Ishikawa (cell line): ENCODE measurements around the gene SF1.

Experiments
- CEBPB ChIP-seq: IDR thresholded peaks from 2 replicates; pipeline ENCODE4 v1.6.1; 2012
- CREB1 ChIP-seq: IDR thresholded peaks from 2 replicates; pipeline ENCODE4 v1.6.1; 2012; ENCODE audit warnings: low read depth
- EGR1 ChIP-seq: IDR thresholded peaks from 2 replicates; pipeline ENCODE4 v1.6.1; 2012
- EP300 ChIP-seq: IDR thresholded peaks from 2 replicates; pipeline ENCODE4 v1.6.1; 2012; ENCODE audit warnings: borderline replicate concordance
- FOXM1 ChIP-seq: IDR thresholded peaks from 2 replicates; pipeline ENCODE4 v1.6.1; 2012; ENCODE audit warnings: low read depth, borderline replicate concordance
- MAX ChIP-seq: IDR thresholded peaks from 2 replicates; pipeline ENCODE4 v1.6.1; 2012
- NFIC ChIP-seq: IDR thresholded peaks from 2 replicates; pipeline ENCODE4 v1.6.1; 2012
- RAD21 ChIP-seq: IDR thresholded peaks from 2 replicates; pipeline ENCODE4 v1.6.1; 2012; ENCODE audit warnings: low read depth
- REST ChIP-seq: IDR thresholded peaks from 2 replicates; pipeline ENCODE4 v1.6.1; 2012; ENCODE audit warnings: low read depth, mild to moderate bottlenecking
- TAF1 ChIP-seq: IDR thresholded peaks from 2 replicates; pipeline ENCODE4 v1.6.1; 2012; ENCODE audit warnings: low read depth, mild to moderate bottlenecking
- TCF12 ChIP-seq: IDR thresholded peaks from 2 replicates; pipeline ENCODE4 v1.6.1; 2012; ENCODE audit warnings: low read depth
- TEAD4 ChIP-seq: IDR thresholded peaks from 2 replicates; pipeline ENCODE4 v1.6.1; 2012
- YY1 ChIP-seq: IDR thresholded peaks from 2 replicates; pipeline ENCODE4 v1.6.1; 2012; ENCODE audit warnings: low read depth
- ZBTB7A ChIP-seq: IDR thresholded peaks from 2 replicates; pipeline ENCODE4 v1.6.1; 2012; ENCODE audit warnings: low read depth
- TF ChIP-seq, protein P1 (sequence below): IDR thresholded peaks from 2 replicates; pipeline ENCODE4 v1.6.1; 2012

The SF1 gene, protein sequence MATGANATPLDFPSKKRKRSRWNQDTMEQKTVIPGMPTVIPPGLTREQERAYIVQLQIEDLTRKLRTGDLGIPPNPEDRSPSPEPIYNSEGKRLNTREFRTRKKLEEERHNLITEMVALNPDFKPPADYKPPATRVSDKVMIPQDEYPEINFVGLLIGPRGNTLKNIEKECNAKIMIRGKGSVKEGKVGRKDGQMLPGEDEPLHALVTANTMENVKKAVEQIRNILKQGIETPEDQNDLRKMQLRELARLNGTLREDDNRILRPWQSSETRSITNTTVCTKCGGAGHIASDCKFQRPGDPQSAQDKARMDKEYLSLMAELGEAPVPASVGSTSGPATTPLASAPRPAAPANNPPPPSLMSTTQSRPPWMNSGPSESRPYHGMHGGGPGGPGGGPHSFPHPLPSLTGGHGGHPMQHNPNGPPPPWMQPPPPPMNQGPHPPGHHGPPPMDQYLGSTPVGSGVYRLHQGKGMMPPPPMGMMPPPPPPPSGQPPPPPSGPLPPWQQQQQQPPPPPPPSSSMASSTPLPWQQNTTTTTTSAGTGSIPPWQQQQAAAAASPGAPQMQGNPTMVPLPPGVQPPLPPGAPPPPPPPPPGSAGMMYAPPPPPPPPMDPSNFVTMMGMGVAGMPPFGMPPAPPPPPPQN

GRCh38 chr11:64778473-64779298 is at the start of gene SF1:
SF1 (minus strand) TSS chr11:64778542; CDS start chr11:64778392, 150 bp downstream.
- TF ChIP-seq MAX = peak; percentile 63
- TF ChIP-seq EGR1 = peak; percentile 27; the same call in 1 of the 2 replicates
- TF ChIP-seq RAD21 = no peak
- TF ChIP-seq CEBPB = no peak
- TF ChIP-seq, protein P1, sequence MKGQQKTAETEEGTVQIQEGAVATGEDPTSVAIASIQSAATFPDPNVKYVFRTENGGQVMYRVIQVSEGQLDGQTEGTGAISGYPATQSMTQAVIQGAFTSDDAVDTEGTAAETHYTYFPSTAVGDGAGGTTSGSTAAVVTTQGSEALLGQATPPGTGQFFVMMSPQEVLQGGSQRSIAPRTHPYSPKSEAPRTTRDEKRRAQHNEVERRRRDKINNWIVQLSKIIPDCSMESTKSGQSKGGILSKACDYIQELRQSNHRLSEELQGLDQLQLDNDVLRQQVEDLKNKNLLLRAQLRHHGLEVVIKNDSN = no peak
- TF ChIP-seq NFIC = no peak
- no peak for TF ChIP-seq EP300
- TF ChIP-seq FOXM1 = peak; percentile 23; the same call in 1 of the 2 replicates
- TF ChIP-seq YY1 = peak; percentile 83
- TF ChIP-seq TAF1 = peak; percentile 70; the same call in 1 of the 2 replicates
- no peak; the same call in 1 of the 2 replicates for TF ChIP-seq TCF12
- TF ChIP-seq ZBTB7A = no peak
- TF ChIP-seq CREB1 = peak; percentile 54
- TF ChIP-seq TEAD4 = peak; percentile 3; the same call in 1 of the 2 replicates
- no peak for TF ChIP-seq REST

DNA sequence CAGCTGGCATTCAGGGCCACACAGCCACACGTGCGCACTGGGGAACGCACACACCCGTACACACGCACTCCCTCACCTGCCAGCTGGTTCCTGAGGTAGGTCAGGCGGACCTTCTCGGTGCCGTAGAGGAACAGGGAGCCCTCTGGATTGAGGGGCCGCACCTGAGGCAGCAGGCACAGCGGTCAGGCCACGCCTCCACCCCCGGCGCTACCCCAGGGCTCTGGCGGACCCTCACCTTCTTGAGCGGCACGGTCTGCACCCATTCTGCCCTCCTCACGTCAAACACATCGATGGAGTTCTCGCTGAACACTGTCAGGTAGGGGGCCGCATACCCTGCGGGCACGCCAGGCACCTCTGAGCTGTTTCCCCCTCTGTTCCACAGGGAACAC is 49.1 kb upstream of the SF1 start:
- TF ChIP-seq RAD21 (no peak), ZBTB7A (no peak), REST (no peak), MAX (no peak), CEBPB (no peak), FOXM1 (no peak), TAF1 (no peak), CREB1 (no peak), EGR1 (no peak), TCF12 (no peak), YY1 (no peak), TEAD4 (no peak), NFIC (no peak), EP300 (no peak)
- TF ChIP-seq, protein P1 = no peak

- TF ChIP-seq EP300 = no peak
- TF ChIP-seq EGR1 = no peak
- no peak for TF ChIP-seq CREB1
- TF ChIP-seq RAD21 = no peak
- TF ChIP-seq YY1 = no peak
- TF ChIP-seq ZBTB7A = no peak
- no peak for TF ChIP-seq TAF1
- TF ChIP-seq, protein P1 = no peak
- TF ChIP-seq TCF12 = no peak
- no peak for TF ChIP-seq FOXM1
- no peak for TF ChIP-seq REST
- no peak for TF ChIP-seq TEAD4
- no peak for TF ChIP-seq MAX
- TF ChIP-seq NFIC = no peak
- TF ChIP-seq CEBPB = no peak
Observed at GRCh38 chr11:64826578-64827450, 48.5 kb upstream of the SF1 start.
